Liver (tissue), 9 donors: ENCODE measurements around the gene CDKL4. TPM values are rescaled to one million over a fixed set of nuclear protein-coding genes. Genes with fewer than 3 reads are reported as not detected.

Source experiments
- DNase-seq: peaks from one replicate; pipeline ENCODE4 v3.0.0-alpha.2; 2017; ENCODE audit warnings: low spot score
- H3K27ac ChIP-seq, 2 donors: one replicate each; pipeline ENCODE4 v1.7.0; 2013; ENCODE audit warnings: inconsistent platforms in 2 of 2, low read length in 2 of 2, control low read depth in 1 of 2, low read depth in 1 of 2, mild to moderate bottlenecking in 1 of 2
- H3K27me3 ChIP-seq, 4 donors: one replicate each; pipeline versions ENCODE4 v1.6.1 to v1.7.0; 2013; ENCODE audit warnings: low read length in 3 of 4, inconsistent platforms in 1 of 4, mild to moderate bottlenecking in 1 of 4, moderate library complexity in 1 of 4; ENCODE audit not compliant: control insufficient read depth in 4 of 4, insufficient read depth in 4 of 4
- H3K36me3 ChIP-seq, 4 donors: one replicate each; pipeline versions ENCODE4 v1.6.1 to v1.7.0; 2013; ENCODE audit warnings: low read length in 3 of 4, mild to moderate bottlenecking in 3 of 4, low read depth in 1 of 4, moderate library complexity in 1 of 4; ENCODE audit not compliant: control insufficient read depth in 4 of 4, insufficient read depth in 3 of 4
- H3K4me1 ChIP-seq, 4 donors: one replicate each; pipeline versions ENCODE4 v1.6.1 to v1.7.0; 2013; ENCODE audit warnings: low read length in 3 of 4, mild to moderate bottlenecking in 3 of 4, moderate library complexity in 1 of 4; ENCODE audit not compliant: control insufficient read depth in 4 of 4, insufficient read depth in 4 of 4
- H3K4me3 ChIP-seq, 3 donors: one replicate each; pipeline versions ENCODE4 v1.6.1 to v1.7.0; 2013; ENCODE audit warnings: low read length in 3 of 3, control low read depth in 1 of 3, low read depth in 1 of 3, mild to moderate bottlenecking in 1 of 3
- H3K9ac ChIP-seq, 2 donors: one replicate each; pipeline ENCODE4 v1.7.0; 2013; ENCODE audit warnings: low read length in 2 of 2, mild to moderate bottlenecking in 2 of 2, moderate library complexity in 2 of 2, control low read depth in 1 of 2, low read depth in 1 of 2
- H3K9me3 ChIP-seq, 4 donors: one replicate each; pipeline versions ENCODE4 v1.6.1 to v1.7.0; 2013; ENCODE audit warnings: low read length in 3 of 4; ENCODE audit not compliant: control insufficient read depth in 4 of 4
- EGR1 ChIP-seq, 2 donors: IDR thresholded peaks; 2 replicates each; pipeline ENCODE4 v1.6.1; 2016 to 2018; ENCODE audit warnings: antibody characterized with exemption in 2 of 2, low read depth in 2 of 2
- FOXA1 ChIP-seq: IDR thresholded peaks from 2 replicates; pipeline ENCODE4 v1.6.1; 2016; ENCODE audit warnings: antibody characterized with exemption
- FOXA2 ChIP-seq: IDR thresholded peaks from 2 replicates; pipeline ENCODE4 v1.6.1; 2016; ENCODE audit warnings: antibody characterized with exemption
- GABPA ChIP-seq, 2 donors: IDR thresholded peaks in 1 of 2; conservative IDR thresholded peaks in 1 of 2; 2 replicates each; pipeline ENCODE4 v1.6.1; 2016; ENCODE audit warnings: antibody characterized with exemption in 2 of 2, mild to moderate bottlenecking in 1 of 2, moderate library complexity in 1 of 2
- HNF4A ChIP-seq, 2 donors: conservative IDR thresholded peaks; 2 replicates each; pipeline ENCODE4 v1.6.1; 2016; ENCODE audit warnings: antibody characterized with exemption in 2 of 2, mild to moderate bottlenecking in 2 of 2
- HNF4G ChIP-seq: IDR thresholded peaks from 2 replicates; pipeline ENCODE4 v1.6.1; 2016; ENCODE audit warnings: antibody characterized with exemption
- JUND ChIP-seq, 2 donors: IDR thresholded peaks; 2 replicates each; pipeline ENCODE4 v1.6.1; 2016; ENCODE audit warnings: antibody characterized with exemption in 2 of 2
- NR2F2 ChIP-seq: IDR thresholded peaks from 2 replicates; pipeline ENCODE4 v1.6.1; 2016; ENCODE audit warnings: antibody characterized with exemption
- RXRA ChIP-seq, 2 donors: IDR thresholded peaks; 2 replicates each; pipeline ENCODE4 v1.6.1; 2017 to 2018; ENCODE audit warnings: antibody characterized with exemption in 2 of 2, mild to moderate bottlenecking in 1 of 2
- SP1 ChIP-seq: IDR thresholded peaks from 2 replicates; pipeline ENCODE4 v1.6.1; 2018; ENCODE audit warnings: antibody characterized with exemption, mild to moderate bottlenecking
- TAF1 ChIP-seq: conservative IDR thresholded peaks from 2 replicates; pipeline ENCODE4 v1.6.1; 2016; ENCODE audit warnings: antibody characterized with exemption, mild to moderate bottlenecking
- YY1 ChIP-seq: IDR thresholded peaks from 2 replicates; pipeline ENCODE4 v1.6.1; 2016; ENCODE audit warnings: antibody characterized with exemption, mild to moderate bottlenecking
- WGBS: extraction: QIAGEN DNeasy Blood & Tissue Kit; methylation state at CpG from one replicate; pipeline ENCODE4 v1.1.7; 2013; 5-methylcytosine and 5-hydroxymethylcytosine counted together
- polyA plus RNA-seq, 2 donors: library from polyadenylated mRNA; stranded (reverse) in 1 of 2; unstranded in 1 of 2; fragments of 200-250 nt in 1 of 2; fragments of >200 nt in 1 of 2; fragmentation: Nextera tagmentation in 1 of 2; extraction: Ambion mirVana in 1 of 2; gene quantifications; one replicate each; pipeline versions ENCODE4 v1.2.1 to v1.2.3, GENCODE V29; 2013 to 2015
- total RNA-seq, 2 donors: library from RNA; depleted of rRNA; stranded (reverse); fragments of >200 nt; gene quantifications; one replicate each; pipeline ENCODE4 v1.2.3, GENCODE V29; 2014
- TF ChIP-seq, protein P1 (sequence below): IDR thresholded peaks from 2 replicates; pipeline ENCODE4 v1.6.1; 2016; ENCODE audit warnings: antibody characterized with exemption
- TF ChIP-seq, protein P2 (sequence below): IDR thresholded peaks from 2 replicates; pipeline ENCODE4 v1.6.1; 2016; ENCODE audit warnings: antibody characterized with exemption
- TF ChIP-seq, protein P3 (sequence below): IDR thresholded peaks from 2 replicates; pipeline ENCODE4 v1.6.1; 2016; ENCODE audit warnings: antibody characterized with exemption
- TF ChIP-seq, protein P4 (sequence below): fragments of 150-350 bp; IDR thresholded peaks from 2 replicates; pipeline ENCODE4 v1.5.1; 2017; ENCODE audit warnings: improper control_type of control experiment, low read depth, low read length; ENCODE audit not compliant: missing input control
- TF ChIP-seq, protein P5 (sequence below): IDR thresholded peaks from 2 replicates; pipeline ENCODE4 v1.6.1; 2016; ENCODE audit warnings: antibody characterized with exemption, mild to moderate bottlenecking
- donor health status: healthy.
- donor health status: healthy.
- donor health status: healthy.
- donor health status: healthy.
- donor health status: healthy.

The CDKL4 gene
- total and polyA plus RNA-seq, 4 donors = 0.25 to 1.1 TPM; not detected in 2

DNA sequence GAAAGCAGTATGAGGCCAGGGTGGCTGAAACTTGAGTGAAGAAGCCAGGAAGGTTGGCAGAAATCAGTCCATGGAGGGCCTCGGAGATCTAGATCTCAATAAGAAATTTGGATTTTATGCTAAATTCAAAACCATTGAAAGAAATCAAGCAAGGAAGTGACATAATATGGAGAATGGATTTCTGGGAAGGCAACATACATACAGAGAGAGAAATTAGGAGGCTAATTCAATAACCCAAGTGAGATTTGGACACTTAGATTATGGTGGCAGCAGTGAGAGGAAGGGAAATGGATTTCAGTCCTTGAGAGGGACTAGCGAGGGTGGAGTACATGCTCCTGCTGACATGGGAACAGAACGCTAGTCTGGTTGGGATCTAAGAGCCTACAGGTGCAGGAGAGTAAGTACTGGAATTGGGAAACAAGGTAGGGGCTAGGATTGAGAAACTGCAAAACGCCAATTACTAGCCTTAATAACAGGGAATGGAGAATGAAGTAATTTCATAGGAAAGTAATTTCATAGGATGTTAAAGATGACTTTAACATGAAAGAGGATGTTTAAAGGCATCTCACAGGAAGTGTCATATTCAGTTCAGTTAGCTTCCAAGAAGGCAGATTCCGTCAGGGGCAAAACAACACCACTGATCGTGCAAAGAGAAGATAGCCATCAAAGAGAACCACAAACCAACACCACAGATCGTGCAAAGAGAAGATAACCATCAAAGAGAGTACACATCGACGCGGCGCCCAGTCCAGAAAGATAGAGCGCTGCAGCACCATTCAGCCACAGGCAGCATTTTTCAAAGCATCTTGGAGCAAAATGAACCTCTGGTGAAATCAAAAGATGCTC is 27.2 kb downstream of the CDKL4 start:
- H3K36me3 ChIP-seq = no peaks in the 10 kb centered on the region
- no peak overlapping the region for H3K27ac ChIP-seq
- H3K4me3 ChIP-seq = no peak overlapping the region
- 70% methylated on average over 12 of the region's 12 CpGs for WGBS
- H3K9me3 ChIP-seq = no peaks in the 10 kb centered on the region
- no peak overlapping the region for H3K9ac ChIP-seq
- H3K27me3 ChIP-seq = no peaks in the 10 kb centered on the region
- no peaks in the 10 kb centered on the region for H3K4me1 ChIP-seq
- DNase-seq = no peak
- TF ChIP-seq TAF1 (no peak), GABPA (IDR thresholded peaks at IDR 0.05 in 1 of 2, conservative IDR thresholded peaks at IDR 0.05 in 1 of 2) (no peak), SP1 (no peak), NR2F2 (no peak), RXRA (IDR thresholded peaks at IDR 0.05) (no peak), HNF4A (conservative IDR thresholded peaks at IDR 0.05) (no peak), FOXA1 (no peak), HNF4G (no peak), YY1 (no peak), JUND (IDR thresholded peaks at IDR 0.05) (no peak), EGR1 (IDR thresholded peaks at IDR 0.05; ENCODE audit: low read depth in 2 of 2) (no peak), FOXA2 (no peak)
- TF ChIP-seq, protein P1, sequence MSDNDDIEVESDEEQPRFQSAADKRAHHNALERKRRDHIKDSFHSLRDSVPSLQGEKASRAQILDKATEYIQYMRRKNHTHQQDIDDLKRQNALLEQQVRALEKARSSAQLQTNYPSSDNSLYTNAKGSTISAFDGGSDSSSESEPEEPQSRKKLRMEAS = no peak
- TF ChIP-seq, protein P2, sequence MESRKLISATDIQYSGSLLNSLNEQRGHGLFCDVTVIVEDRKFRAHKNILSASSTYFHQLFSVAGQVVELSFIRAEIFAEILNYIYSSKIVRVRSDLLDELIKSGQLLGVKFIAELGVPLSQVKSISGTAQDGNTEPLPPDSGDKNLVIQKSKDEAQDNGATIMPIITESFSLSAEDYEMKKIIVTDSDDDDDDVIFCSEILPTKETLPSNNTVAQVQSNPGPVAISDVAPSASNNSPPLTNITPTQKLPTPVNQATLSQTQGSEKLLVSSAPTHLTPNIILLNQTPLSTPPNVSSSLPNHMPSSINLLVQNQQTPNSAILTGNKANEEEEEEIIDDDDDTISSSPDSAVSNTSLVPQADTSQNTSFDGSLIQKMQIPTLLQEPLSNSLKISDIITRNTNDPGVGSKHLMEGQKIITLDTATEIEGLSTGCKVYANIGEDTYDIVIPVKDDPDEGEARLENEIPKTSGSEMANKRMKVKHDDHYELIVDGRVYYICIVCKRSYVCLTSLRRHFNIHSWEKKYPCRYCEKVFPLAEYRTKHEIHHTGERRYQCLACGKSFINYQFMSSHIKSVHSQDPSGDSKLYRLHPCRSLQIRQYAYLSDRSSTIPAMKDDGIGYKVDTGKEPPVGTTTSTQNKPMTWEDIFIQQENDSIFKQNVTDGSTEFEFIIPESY = no peak
- TF ChIP-seq, protein P3, sequence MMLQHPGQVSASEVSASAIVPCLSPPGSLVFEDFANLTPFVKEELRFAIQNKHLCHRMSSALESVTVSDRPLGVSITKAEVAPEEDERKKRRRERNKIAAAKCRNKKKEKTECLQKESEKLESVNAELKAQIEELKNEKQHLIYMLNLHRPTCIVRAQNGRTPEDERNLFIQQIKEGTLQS = no peak
- TF ChIP-seq, protein P4, sequence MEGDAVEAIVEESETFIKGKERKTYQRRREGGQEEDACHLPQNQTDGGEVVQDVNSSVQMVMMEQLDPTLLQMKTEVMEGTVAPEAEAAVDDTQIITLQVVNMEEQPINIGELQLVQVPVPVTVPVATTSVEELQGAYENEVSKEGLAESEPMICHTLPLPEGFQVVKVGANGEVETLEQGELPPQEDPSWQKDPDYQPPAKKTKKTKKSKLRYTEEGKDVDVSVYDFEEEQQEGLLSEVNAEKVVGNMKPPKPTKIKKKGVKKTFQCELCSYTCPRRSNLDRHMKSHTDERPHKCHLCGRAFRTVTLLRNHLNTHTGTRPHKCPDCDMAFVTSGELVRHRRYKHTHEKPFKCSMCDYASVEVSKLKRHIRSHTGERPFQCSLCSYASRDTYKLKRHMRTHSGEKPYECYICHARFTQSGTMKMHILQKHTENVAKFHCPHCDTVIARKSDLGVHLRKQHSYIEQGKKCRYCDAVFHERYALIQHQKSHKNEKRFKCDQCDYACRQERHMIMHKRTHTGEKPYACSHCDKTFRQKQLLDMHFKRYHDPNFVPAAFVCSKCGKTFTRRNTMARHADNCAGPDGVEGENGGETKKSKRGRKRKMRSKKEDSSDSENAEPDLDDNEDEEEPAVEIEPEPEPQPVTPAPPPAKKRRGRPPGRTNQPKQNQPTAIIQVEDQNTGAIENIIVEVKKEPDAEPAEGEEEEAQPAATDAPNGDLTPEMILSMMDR = no peak
- TF ChIP-seq, protein P5, sequence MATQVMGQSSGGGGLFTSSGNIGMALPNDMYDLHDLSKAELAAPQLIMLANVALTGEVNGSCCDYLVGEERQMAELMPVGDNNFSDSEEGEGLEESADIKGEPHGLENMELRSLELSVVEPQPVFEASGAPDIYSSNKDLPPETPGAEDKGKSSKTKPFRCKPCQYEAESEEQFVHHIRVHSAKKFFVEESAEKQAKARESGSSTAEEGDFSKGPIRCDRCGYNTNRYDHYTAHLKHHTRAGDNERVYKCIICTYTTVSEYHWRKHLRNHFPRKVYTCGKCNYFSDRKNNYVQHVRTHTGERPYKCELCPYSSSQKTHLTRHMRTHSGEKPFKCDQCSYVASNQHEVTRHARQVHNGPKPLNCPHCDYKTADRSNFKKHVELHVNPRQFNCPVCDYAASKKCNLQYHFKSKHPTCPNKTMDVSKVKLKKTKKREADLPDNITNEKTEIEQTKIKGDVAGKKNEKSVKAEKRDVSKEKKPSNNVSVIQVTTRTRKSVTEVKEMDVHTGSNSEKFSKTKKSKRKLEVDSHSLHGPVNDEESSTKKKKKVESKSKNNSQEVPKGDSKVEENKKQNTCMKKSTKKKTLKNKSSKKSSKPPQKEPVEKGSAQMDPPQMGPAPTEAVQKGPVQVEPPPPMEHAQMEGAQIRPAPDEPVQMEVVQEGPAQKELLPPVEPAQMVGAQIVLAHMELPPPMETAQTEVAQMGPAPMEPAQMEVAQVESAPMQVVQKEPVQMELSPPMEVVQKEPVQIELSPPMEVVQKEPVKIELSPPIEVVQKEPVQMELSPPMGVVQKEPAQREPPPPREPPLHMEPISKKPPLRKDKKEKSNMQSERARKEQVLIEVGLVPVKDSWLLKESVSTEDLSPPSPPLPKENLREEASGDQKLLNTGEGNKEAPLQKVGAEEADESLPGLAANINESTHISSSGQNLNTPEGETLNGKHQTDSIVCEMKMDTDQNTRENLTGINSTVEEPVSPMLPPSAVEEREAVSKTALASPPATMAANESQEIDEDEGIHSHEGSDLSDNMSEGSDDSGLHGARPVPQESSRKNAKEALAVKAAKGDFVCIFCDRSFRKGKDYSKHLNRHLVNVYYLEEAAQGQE = no peak
